Measurements from ENCODE around the gene DCP2. TPM values are rescaled to one million over a fixed set of nuclear protein-coding genes. Genes with fewer than 3 reads are reported as not detected.

DCP2 gene
- total and polyA plus RNA-seq, 2 experiments from 2014 or later, result 8.1 to 17.4 TPM

DNA sequence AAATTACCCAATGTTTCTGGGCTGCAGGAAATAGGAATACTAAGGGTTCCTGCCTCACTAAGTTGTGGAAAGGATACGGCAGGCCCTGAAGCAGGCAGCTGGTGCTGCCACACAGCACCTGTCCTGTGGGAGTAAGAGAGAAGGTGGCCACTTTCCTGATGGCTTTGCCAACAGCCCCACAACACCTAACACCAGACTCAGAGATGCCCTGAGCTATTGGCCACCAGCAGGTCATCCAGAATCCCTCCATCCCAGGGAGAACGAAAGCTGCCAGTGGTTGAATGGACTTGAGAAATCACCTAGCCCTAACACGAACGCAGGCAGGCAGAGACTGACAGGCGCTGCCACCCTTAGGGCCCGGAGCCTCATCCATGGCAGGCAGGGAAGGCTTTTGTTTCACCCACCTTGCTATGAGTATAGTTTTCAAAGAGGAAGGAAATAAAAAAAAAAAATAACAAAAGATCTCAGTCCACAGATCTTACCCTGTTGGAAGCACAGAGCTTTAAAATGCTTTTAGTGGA lies 82.2 kb downstream of the DCP2 start:
- H3K27ac ChIP-seq, result no peak overlapping the region
- no peaks in the 10 kb centered on the region for H3K9me2 ChIP-seq (ENCODE audit: insufficient read depth)
- in situ Hi-C loops (cut with MboI), result no loop called here
- no peak overlapping the region for H3K4me3 ChIP-seq
- no peak overlapping the region for H3K4me2 ChIP-seq (ENCODE audit: unreplicated experiment)
- H3K4me1 ChIP-seq (ENCODE audit: insufficient read depth), result peaks cover 28% of the 10 kb centered on the region
- H3K9me3 ChIP-seq (ENCODE audit: low read depth), result no peaks in the 10 kb centered on the region
- H3K27me3 ChIP-seq (replicated peaks; ENCODE audit: insufficient read depth), result no peaks in the 10 kb centered on the region
- no peak overlapping the region for H3K9ac ChIP-seq
- H3K36me3 ChIP-seq (ENCODE audit: low read depth), result no peaks in the 10 kb centered on the region
- peaks cover 12% of the 10 kb centered on the region; the same call in 1 of the 2 replicates for H3F3A ChIP-seq (ENCODE audit: insufficient read depth)
- H4K20me1 ChIP-seq (ENCODE audit: insufficient read depth), result no peaks in the 10 kb centered on the region
- TF ChIP-seq EZH2phosphoT487 (IDR thresholded peaks at IDR 0.05; ENCODE audit: insufficient read depth, low read depth) (no peak), EZH2 (IDR thresholded peaks at IDR 0.05; ENCODE audit: insufficient read depth, poor library complexity, severe bottlenecking) (no peak)
- H2AFZ ChIP-seq, result no peak overlapping the region
- no peaks in the 10 kb centered on the region for H3K79me2 ChIP-seq (ENCODE audit: insufficient read depth)
- DNase-seq, result no peak
- 94% methylated on average over 6 of the region's 6 CpGs for WGBS, 2 experiments (ENCODE audit: low coverage in 1 of 2, low lambda C conversion rate in 2 of 2, missing lambda C conversion rate in 2 of 2)

DNA sequence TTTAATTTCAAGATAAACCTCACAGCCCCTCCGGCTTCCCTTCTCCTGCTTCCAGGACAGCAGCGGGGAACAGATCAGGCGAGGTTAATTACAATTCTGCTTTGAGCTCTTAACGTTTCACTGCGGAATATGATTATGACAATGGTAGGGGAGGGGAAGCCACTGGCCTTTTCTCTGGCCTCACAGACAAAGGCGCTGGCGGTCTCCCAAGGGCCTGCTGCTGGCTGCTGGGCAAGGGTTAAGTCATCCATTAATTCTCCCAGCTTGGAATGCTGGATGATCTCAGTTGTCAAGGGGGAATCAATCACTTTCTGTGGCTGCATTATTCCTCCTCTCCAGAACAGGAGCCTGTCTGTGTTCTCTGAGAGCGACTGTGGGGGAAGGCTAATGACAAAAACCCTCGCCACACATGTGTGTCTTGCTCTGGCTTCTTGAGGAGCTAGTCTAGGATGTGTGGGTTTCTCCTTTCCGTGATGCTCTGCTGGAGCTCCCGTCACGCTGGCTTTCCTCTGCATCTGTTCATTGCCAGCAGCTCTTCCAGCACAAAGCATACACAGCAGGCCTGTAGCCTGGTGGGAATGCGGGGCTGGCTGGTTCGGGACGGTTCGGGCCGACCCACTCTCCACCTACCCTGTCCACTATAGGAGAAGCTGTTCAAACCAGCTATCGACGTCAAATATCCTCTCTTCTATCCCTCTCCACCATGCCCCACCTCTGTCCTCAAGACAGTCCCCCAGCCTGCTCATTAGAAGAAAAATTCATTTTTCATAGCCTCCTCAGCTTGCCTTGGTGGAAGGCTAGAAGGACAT lies 82.8 kb downstream of the DCP2 start:
- Histone ChIP-seq H3K9me2 (ENCODE audit: insufficient read depth) (no peaks in the 10 kb centered on the region), H3K36me3 (ENCODE audit: low read depth) (no peaks in the 10 kb centered on the region), H3K4me1 (ENCODE audit: insufficient read depth) (peaks cover 28% of the 10 kb centered on the region), H3K9ac (no peak overlapping the region), H3F3A (ENCODE audit: insufficient read depth) (peaks cover 12% of the 10 kb centered on the region; the same call in 1 of the 2 replicates), H3K4me2 (ENCODE audit: unreplicated experiment) (peak overlapping the region; percentile 33), H3K27me3 (replicated peaks; ENCODE audit: insufficient read depth) (no peaks in the 10 kb centered on the region), H4K20me1 (ENCODE audit: insufficient read depth) (no peaks in the 10 kb centered on the region), H3K79me2 (ENCODE audit: insufficient read depth) (no peaks in the 10 kb centered on the region), H3K4me3 (no peak overlapping the region; the same call in 1 of the 2 replicates), H3K27ac (no peak overlapping the region), H2AFZ (no peak overlapping the region), H3K9me3 (ENCODE audit: low read depth) (no peaks in the 10 kb centered on the region)
- DNase-seq, result peak; percentile 75
- TF ChIP-seq EZH2 (IDR thresholded peaks at IDR 0.05; ENCODE audit: insufficient read depth, poor library complexity, severe bottlenecking) (no peak), EZH2phosphoT487 (IDR thresholded peaks at IDR 0.05; ENCODE audit: insufficient read depth, low read depth) (no peak)
- WGBS, 2 experiments (ENCODE audit: low coverage in 1 of 2, low lambda C conversion rate in 2 of 2, missing lambda C conversion rate in 2 of 2), result 32 to 34% methylated on average over 19 of the region's 19 CpGs
- in situ Hi-C loops (cut with MboI), result no loop called here

DNA sequence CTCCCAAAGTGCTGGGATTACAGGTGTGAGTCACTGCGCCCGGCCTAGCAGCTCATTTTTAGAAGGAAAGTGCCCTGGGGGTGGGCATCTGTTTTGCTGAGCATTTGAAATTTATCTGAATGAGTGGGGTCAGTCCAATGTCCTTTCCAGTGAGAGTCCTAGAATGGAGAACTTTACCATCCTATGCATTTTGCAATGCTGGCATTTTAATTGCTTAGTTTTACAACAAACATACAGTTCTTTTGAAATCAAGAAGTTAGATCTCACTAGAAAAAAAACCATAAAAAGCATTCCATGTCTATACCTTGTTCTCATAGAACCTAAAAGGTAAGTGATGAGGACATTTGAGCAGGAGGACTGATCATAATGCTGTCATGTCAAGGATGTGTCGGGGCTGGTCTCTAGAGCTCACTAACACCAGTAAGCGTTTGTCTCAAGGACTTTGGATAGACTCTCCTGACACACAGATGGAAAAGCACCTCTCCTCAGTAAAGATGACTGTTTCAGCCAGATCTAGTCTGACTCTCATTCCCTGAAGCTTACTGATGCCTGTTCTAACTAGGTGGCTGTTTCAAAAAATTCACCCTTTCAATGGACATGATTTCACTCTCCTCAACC lies 83.9 kb downstream of the DCP2 start:
- Histone ChIP-seq H3K4me3 (no peak overlapping the region), H3K9ac (no peak overlapping the region), H3K9me3 (ENCODE audit: low read depth) (no peaks in the 10 kb centered on the region), H3K27me3 (replicated peaks; ENCODE audit: insufficient read depth) (no peaks in the 10 kb centered on the region), H2AFZ (no peak overlapping the region), H3K9me2 (ENCODE audit: insufficient read depth) (no peaks in the 10 kb centered on the region), H3F3A (ENCODE audit: insufficient read depth) (peaks cover 12% of the 10 kb centered on the region; the same call in 1 of the 2 replicates), H3K4me1 (ENCODE audit: insufficient read depth) (peaks cover 28% of the 10 kb centered on the region), H3K79me2 (ENCODE audit: insufficient read depth) (no peaks in the 10 kb centered on the region), H4K20me1 (ENCODE audit: insufficient read depth) (no peaks in the 10 kb centered on the region), H3K27ac (no peak overlapping the region), H3K4me2 (ENCODE audit: unreplicated experiment) (no peak overlapping the region), H3K36me3 (ENCODE audit: low read depth) (no peaks in the 10 kb centered on the region)
- TF ChIP-seq EZH2 (IDR thresholded peaks at IDR 0.05; ENCODE audit: insufficient read depth, poor library complexity, severe bottlenecking) (no peak), EZH2phosphoT487 (IDR thresholded peaks at IDR 0.05; ENCODE audit: insufficient read depth, low read depth) (no peak)
- DNase-seq, result no peak
- WGBS, 2 experiments (ENCODE audit: low coverage in 1 of 2, low lambda C conversion rate in 2 of 2, missing lambda C conversion rate in 2 of 2), result 95 to 98% methylated on average over 4 of the region's 4 CpGs
- in situ Hi-C loops (cut with MboI), result no loop called here

DNA sequence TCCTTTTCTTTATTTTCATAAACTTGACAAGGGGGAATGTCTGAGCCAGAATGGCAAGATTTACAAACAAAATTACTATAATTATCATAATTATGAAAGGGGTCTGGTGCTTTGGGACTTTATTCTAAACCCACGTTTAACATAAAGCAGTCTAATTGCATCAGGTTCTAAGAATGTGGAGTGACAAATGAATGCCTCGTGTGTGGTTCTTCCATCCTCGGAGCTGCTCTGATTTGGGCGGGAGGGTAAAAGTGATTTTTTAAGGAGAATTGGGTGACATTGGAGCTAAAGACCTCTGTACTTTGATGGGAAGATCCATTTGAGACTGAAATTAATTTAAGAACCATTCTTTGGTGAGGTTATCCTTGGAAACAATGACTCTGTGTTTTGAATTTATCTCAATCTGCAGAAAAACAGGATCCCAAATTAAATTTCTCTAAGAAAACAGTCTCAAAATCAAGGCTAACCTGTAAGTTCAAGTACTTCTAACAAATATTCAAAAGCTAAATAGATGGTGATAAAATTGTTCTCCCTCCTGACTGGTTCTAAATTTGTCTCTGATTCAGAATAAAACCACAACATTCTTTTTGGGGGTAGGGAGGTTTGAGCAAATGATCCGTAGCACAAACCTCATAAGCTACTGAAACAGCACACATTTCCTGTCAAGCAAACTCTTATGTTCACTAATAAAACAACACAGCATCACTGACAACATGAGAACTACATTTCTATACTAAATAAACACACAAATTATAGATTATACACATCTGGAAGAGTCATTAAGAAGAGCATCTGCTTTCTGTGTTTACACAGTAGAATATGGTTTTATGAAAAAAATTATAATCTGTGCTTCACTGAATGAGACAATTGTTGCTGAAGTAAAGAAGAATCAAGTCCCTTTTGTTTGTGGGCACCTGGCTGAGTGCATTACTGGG lies 85.5 kb downstream of the DCP2 start:
- Histone ChIP-seq H3K4me1 (ENCODE audit: insufficient read depth) (peaks cover 28% of the 10 kb centered on the region), H3K36me3 (ENCODE audit: low read depth) (no peaks in the 10 kb centered on the region), H3K9me2 (ENCODE audit: insufficient read depth) (no peaks in the 10 kb centered on the region), H3K79me2 (ENCODE audit: insufficient read depth) (no peaks in the 10 kb centered on the region), H3F3A (ENCODE audit: insufficient read depth) (peaks cover 12% of the 10 kb centered on the region; the same call in 1 of the 2 replicates), H4K20me1 (ENCODE audit: insufficient read depth) (no peaks in the 10 kb centered on the region), H3K27ac (peak overlapping the region; percentile 10; the same call in 1 of the 2 replicates), H3K9me3 (ENCODE audit: low read depth) (no peaks in the 10 kb centered on the region), H3K4me3 (peak overlapping the region; percentile 9), H3K9ac (peak overlapping the region; percentile 23), H3K27me3 (replicated peaks; ENCODE audit: insufficient read depth) (no peaks in the 10 kb centered on the region), H3K4me2 (ENCODE audit: unreplicated experiment) (peak overlapping the region; percentile 55), H2AFZ (no peak overlapping the region)
- in situ Hi-C loops (cut with MboI), result no loop called here
- WGBS, 2 experiments (ENCODE audit: low coverage in 1 of 2, low lambda C conversion rate in 2 of 2, missing lambda C conversion rate in 2 of 2), result 20 to 26% methylated on average over 5 of the region's 5 CpGs
- TF ChIP-seq EZH2phosphoT487 (IDR thresholded peaks at IDR 0.05; ENCODE audit: insufficient read depth, low read depth) (no peak), EZH2 (IDR thresholded peaks at IDR 0.05; ENCODE audit: insufficient read depth, poor library complexity, severe bottlenecking) (no peak)
- DNase-seq, result peak; percentile 77
